Endothelial cell of umbilical vein (primary cell): Measurements from ENCODE around the gene PCP4L1. TPM values are rescaled to one million over a fixed set of nuclear protein-coding genes. Genes with fewer than 3 reads are reported as not detected.
A peak's percentile ranks its signal among the peaks of the same experiment; 100 is the strongest.

Experiments used
- Bru-seq: library from RNA; stranded (reverse); fragments of 400-500 nt; gene quantifications from one replicate; lab custom pipeline; 2021; lab: Mats Ljungman, UMichigan
- BruChase-seq, 2 experiments: library from RNA; stranded (reverse); fragments of 400-500 nt; gene quantifications; one replicate each; lab custom pipeline; 2021; lab: Mats Ljungman, UMichigan
- BruUV-seq: library from RNA; stranded (reverse); fragments of 400-500 nt; replicated peaks from 2 replicates; lab custom pipeline; 2021; lab: Mats Ljungman, UMichigan
- CTCF ChIA-PET: fragments of 300-600, 350-600 bp; sonication (Branson Sonifier 250); formaldehyde crosslinking; loops from one replicate; lab custom pipeline; 2021; ENCODE audit warnings: antibody characterized with exemption, inconsistent platforms; lab: Charles Lee
- POLR2A ChIA-PET: fragments of 300-600, 350-600 bp; sonication (Branson Sonifier 250); formaldehyde crosslinking; loops from one replicate; lab custom pipeline; 2021; ENCODE audit warnings: antibody characterized with exemption, inconsistent platforms; lab: Charles Lee
- DNase-seq: peaks from one replicate; pipeline ENCODE4 v3.0.0-alpha.2; 2011; ENCODE audit warnings: low read depth, low spot score
- FAIRE-seq: peaks from 2 replicates; lab custom pipeline; 2011; peaks lifted over from hg19 to GRCh38; lab: Jason Lieb, UNC
- H2AFZ ChIP-seq: 2 replicates; pipeline ENCODE4 v1.6.0; 2012; ENCODE audit warnings: low read depth, low read length, control low read depth, inconsistent platforms
- H3K27ac ChIP-seq: 2 replicates; pipeline ENCODE4 v1.5.1; 2011; ENCODE audit warnings: low read depth, mild to moderate bottlenecking, control low read depth, low read length, moderate library complexity; ENCODE audit not compliant: insufficient read depth
- H3K27me3 ChIP-seq, 2 experiments: 2 replicates each; pipeline versions ENCODE4 v1.6.0 to v1.6.1; 2011; ENCODE audit warnings: low read length in 2 of 2, mixed read lengths in 1 of 2; ENCODE audit not compliant: control insufficient read depth in 2 of 2, insufficient read depth in 2 of 2
- H3K36me3 ChIP-seq, 2 experiments: 2 replicates in 1 of 2; 3 replicates in 1 of 2; pipeline ENCODE4 v1.5.1; 2011; ENCODE audit warnings: low read length in 2 of 2, mild to moderate bottlenecking in 1 of 2, moderate library complexity in 1 of 2; ENCODE audit not compliant: control insufficient read depth in 2 of 2, insufficient read depth in 2 of 2; ENCODE audit errors: extremely low read depth in 1 of 2
- H3K4me1 ChIP-seq: 3 replicates; pipeline ENCODE4 v1.5.1; 2011; ENCODE audit warnings: mild to moderate bottlenecking, low read length; ENCODE audit not compliant: control insufficient read depth, insufficient read depth; ENCODE audit errors: extremely low read depth
- H3K4me2 ChIP-seq: 2 replicates; pipeline ENCODE4 v1.6.1; 2011; ENCODE audit warnings: low read length, control low read depth, mixed read lengths; ENCODE audit not compliant: insufficient read depth
- H3K4me3 ChIP-seq, 3 experiments: fragments of 200-600 bp in 1 of 3; sonication (generic), shearing (Covaris generic) in 1 of 3; replicated peaks in 1 of 3; 2 replicates each; pipeline ENCODE4 v1.5.1; 2011 to 2016; ENCODE audit warnings: control low read depth in 3 of 3, low read length in 3 of 3, mild to moderate bottlenecking in 2 of 3, inconsistent platforms in 1 of 3, low read depth in 1 of 3, moderate library complexity in 1 of 3; ENCODE audit not compliant: insufficient read depth in 1 of 3
- H3K79me2 ChIP-seq: 2 replicates; pipeline ENCODE4 v1.6.0; 2012; ENCODE audit warnings: low read length, inconsistent platforms; ENCODE audit not compliant: control insufficient read depth, insufficient read depth
- H3K9ac ChIP-seq: replicated peaks from 2 replicates; pipeline ENCODE3; 2011; ENCODE audit warnings: low read length, control low read depth; ENCODE audit not compliant: insufficient read depth; ENCODE audit errors: extremely low read depth
- H3K9me1 ChIP-seq: replicated peaks from 3 replicates; pipeline ENCODE4 v1.6.0; 2011; ENCODE audit warnings: mild to moderate bottlenecking, low read length; ENCODE audit not compliant: control insufficient read depth, insufficient read depth; ENCODE audit errors: extremely low read depth
- H3K9me3 ChIP-seq: replicated peaks from 2 replicates; pipeline ENCODE4 v1.5.1; 2012; ENCODE audit warnings: low read length, inconsistent platforms; ENCODE audit not compliant: control insufficient read depth, insufficient read depth
- H4K20me1 ChIP-seq: replicated peaks from 2 replicates; pipeline ENCODE3; 2011; ENCODE audit warnings: mild to moderate bottlenecking, low read length; ENCODE audit not compliant: control insufficient read depth, insufficient read depth; ENCODE audit errors: extremely low read depth
- CTCF ChIP-seq, 2 donors: IDR thresholded peaks; 1 replicate in 1 of 2; 2 replicates in 1 of 2; pipeline ENCODE4 v1.5.1; 2011; ENCODE audit warnings: low read length in 2 of 2, mild to moderate bottlenecking in 2 of 2, moderate library complexity in 2 of 2, control low read depth in 1 of 2, inconsistent platforms in 1 of 2, low read depth in 1 of 2; ENCODE audit not compliant: insufficient read depth in 1 of 2; ENCODE audit errors: extremely low read depth in 1 of 2
- EZH2 ChIP-seq: IDR thresholded peaks from 2 replicates; pipeline ENCODE4 v1.6.1; 2012; ENCODE audit warnings: borderline replicate concordance, low read depth, mild to moderate bottlenecking, moderate library complexity, low read length, inconsistent platforms; ENCODE audit not compliant: severe bottlenecking
- GATA2 ChIP-seq: IDR thresholded peaks from 2 replicates; pipeline ENCODE4 v1.7.0; 2011; ENCODE audit warnings: low read depth, mild to moderate bottlenecking, moderate library complexity, mixed read lengths, low read length; ENCODE audit not compliant: insufficient read length, insufficient read depth
- POLR2A ChIP-seq: IDR thresholded peaks from 2 replicates; pipeline ENCODE4 v1.6.1; 2012; ENCODE audit warnings: low read depth, mild to moderate bottlenecking, control low read depth, low read length
- dilution Hi-C: fragments of 300-500 bp; cut with MboI; formaldehyde crosslinking; loops from one replicate; pipeline ENCODE4 v1.15.0; 2019; ENCODE audit warnings: low sequenced_read_pairs; ENCODE audit not compliant: extremely low pct_ligation_motif_present
- intact Hi-C: fragments of 100-400 bp; cut with micrococcal nuclease; formaldehyde crosslinking; loops from one replicate; pipeline ENCODE4 v1.10.0; 2022
- long read RNA-seq: library from polyadenylated mRNA; stranded (forward); transcript quantifications from one replicate; pipeline ENCODE4 v2.0.0, GENCODE V29; 2021
- polyA minus RNA-seq, 3 experiments: library from RNA; depleted of rRNA, polyadenylated mRNA; stranded (reverse); fragments of >200 nt; gene quantifications; 1 replicate in 1 of 3; 2 replicates in 2 of 3; pipeline ENCODE4 v1.2.3, GENCODE V29; 2011
- polyA plus RNA-seq, 4 experiments: library from polyadenylated mRNA; depleted of rRNA in 3 of 4; stranded (reverse) in 3 of 4; unstranded in 1 of 4; fragments of >200 nt; gene quantifications; 2 replicates each; pipeline versions ENCODE4 v1.2.1 to v1.2.3, GENCODE V29; 2011 to 2012; ENCODE audit warnings: missing spikeins in 1 of 4
- total RNA-seq: library from RNA; stranded (reverse); gene quantifications from 2 replicates; pipeline ENCODE4 v1.2.3, GENCODE V29; 2021

Gene PCP4L1
- total RNA-seq (not detected in 2 replicates), polyA plus RNA-seq (not detected in 2 replicates), polyA minus RNA-seq (not detected in 2 replicates), Bru-seq, nascent RNA (percentile 8 among the genes with signal in this experiment), BruChase-seq, experiment 1, labeled RNA remaining after a 6-hour chase (percentile 7 among the genes with signal in this experiment), BruChase-seq, experiment 2, labeled RNA remaining after a 2-hour chase (not detected)
- polyA plus RNA-seq (2011; cell fraction: cytosol; rRNA removed): not detected in 2 replicates
- not detected in 2 replicates for polyA plus RNA-seq (2011; cell fraction: nucleus; rRNA removed)
- not detected in 2 replicates for polyA plus RNA-seq (2012)
- not detected for polyA minus RNA-seq (2011; cell fraction: cytosol; rRNA and poly(A)+ RNA removed)
- polyA minus RNA-seq (2011; cell fraction: nucleus; rRNA and poly(A)+ RNA removed): not detected in 2 replicates
- long read RNA-seq: 0 reads

- peak within 1 kb of the TSS; percentile 74 for H2AFZ ChIP-seq
- intact Hi-C loops: no loop called here
Measured at GRCh38 chr1:161258439-161259344, at the start of gene PCP4L1. Gene PCP4L1, plus strand, starts transcription at chr1:161258745. Its CDS starts 230 bp downstream, at chr1:161258975.

GRCh38 chr1:161209790-161210409, 48.6 kb upstream of the PCP4L1 start:
- H3K27ac ChIP-seq: no peak overlapping the region
- H3K36me3 ChIP-seq: peaks cover 36 to 47% of the 10 kb centered on the region in 2 experiments
- H3K9me1 ChIP-seq: no peaks in the 10 kb centered on the region
- TF ChIP-seq GATA2 (no peak), EZH2 (no peak), POLR2A (no peak), CTCF (IDR thresholded peaks at IDR 0.05; ENCODE audit: extremely low read depth in 1 of 2, insufficient read depth in 1 of 2, low read depth in 1 of 2, low read length in 2 of 2) (peak; percentile 89 to 91)
- DNase-seq: peak; percentile 62
- ChIA-PET POLR2A (no interaction called here), CTCF (interaction anchor here (1.0 to 4.8 kb wide), 11 partner anchors 8 to 172 kb away, joined by 4 to 55 read pairs (median 9); partner anchors contain the start of genes ADAMTS4, APOA2 and TOMM40L)
- H4K20me1 ChIP-seq: no peaks in the 10 kb centered on the region
- no peak overlapping the region for H3K4me2 ChIP-seq
- intact Hi-C loops (loop anchor here (1.0 kb wide), 3 partner anchors 15 to 172 kb away; no protein-coding TSS in a partner anchor), dilution Hi-C loops (no loop called here)
- FAIRE-seq: peak; percentile 85
- H3K27me3 ChIP-seq: no peaks in the 10 kb centered on the region
- no peaks in the 10 kb centered on the region for H3K9me3 ChIP-seq
- no peak overlapping the region for H2AFZ ChIP-seq
- no TSS peak for BruUV-seq
- H3K4me3 ChIP-seq: no peak overlapping the region
- peaks cover 10% of the 10 kb centered on the region for H3K4me1 ChIP-seq
- H3K79me2 ChIP-seq: peaks cover 14% of the 10 kb centered on the region
- H3K9ac ChIP-seq: no peak overlapping the region

More at GRCh38 chr1:161258439-161259344, at the start of gene PCP4L1:
- no peak within 1 kb of the TSS for H3K9ac ChIP-seq
- no peaks in the 10 kb centered on the region for H3K9me3 ChIP-seq
- H3K4me3 ChIP-seq: peak within 1 kb of the TSS; percentile 6 to 29 (median 18)
- H3K27me3 ChIP-seq: peaks cover 31 to 39% of the 10 kb centered on the region in 2 experiments
- no TSS peak for BruUV-seq
- H4K20me1 ChIP-seq: no peaks in the 10 kb centered on the region
- ChIA-PET CTCF (interaction anchor here (1.0 to 2.0 kb wide), 6 partner anchors 31 to 124 kb away, joined by 3 to 6 read pairs (median 4); partner anchors contain the start of gene TOMM40L), POLR2A (no interaction called here)
- peaks cover 3% of the 10 kb centered on the region for H3K4me1 ChIP-seq
- H3K79me2 ChIP-seq: no peaks in the 10 kb centered on the region
- FAIRE-seq (no peak), DNase-seq (peak; percentile 47)
- peak; percentile 76 for TF ChIP-seq EZH2
- TF ChIP-seq GATA2: no peak
- no peaks in the 10 kb centered on the region for H3K9me1 ChIP-seq
- H3K4me2 ChIP-seq: peak within 1 kb of the TSS; percentile 45
- no peak within 1 kb of the TSS for H3K27ac ChIP-seq
- dilution Hi-C loops: no loop called here
- no peaks in the 10 kb centered on the region for H3K36me3 ChIP-seq
